ENCODE measurements around the gene KRTAP3-2.
"Not testable (repeated sequence)": the region's sequence is repeated elsewhere in the genome, so short reads cannot be mapped to it uniquely, and the experiment has no call there.

KRTAP3-2 gene

GRCh38 chr17:40999563-40999962 lies at the start of gene KRTAP3-2:
KRTAP3-2 (minus strand) TSS chr17:40999906; CDS start chr17:40999853, 53 bp downstream.
- not testable (repeated sequence) for H3K9me3 ChIP-seq, H3K27ac ChIP-seq, H3K9ac ChIP-seq, H3K4me1 ChIP-seq, H3K27me3 ChIP-seq, H3K4me3 ChIP-seq, H4K20me1 ChIP-seq, H3K4me2 ChIP-seq, H3K36me3 ChIP-seq

- Histone ChIP-seq H3K4me2 (no peak overlapping the region), H4K20me1 (no peaks in the 10 kb centered on the region), H3K4me1 (no peaks in the 10 kb centered on the region), H3K27ac (no peak overlapping the region), H3K27me3 (no peaks in the 10 kb centered on the region), H3K9me3 (no peaks in the 10 kb centered on the region; the same call in 1 of the 2 replicates), H3K9ac (no peak overlapping the region), H3K4me3 (no peak overlapping the region), H3K36me3 (no peaks in the 10 kb centered on the region)
- TF ChIP-seq Cebpa-rat (IDR thresholded peaks at IDR 0.05), result no peak
Measured at GRCh38 chr17:41049110-41049509, 49.4 kb upstream of the KRTAP3-2 start.

DNA sequence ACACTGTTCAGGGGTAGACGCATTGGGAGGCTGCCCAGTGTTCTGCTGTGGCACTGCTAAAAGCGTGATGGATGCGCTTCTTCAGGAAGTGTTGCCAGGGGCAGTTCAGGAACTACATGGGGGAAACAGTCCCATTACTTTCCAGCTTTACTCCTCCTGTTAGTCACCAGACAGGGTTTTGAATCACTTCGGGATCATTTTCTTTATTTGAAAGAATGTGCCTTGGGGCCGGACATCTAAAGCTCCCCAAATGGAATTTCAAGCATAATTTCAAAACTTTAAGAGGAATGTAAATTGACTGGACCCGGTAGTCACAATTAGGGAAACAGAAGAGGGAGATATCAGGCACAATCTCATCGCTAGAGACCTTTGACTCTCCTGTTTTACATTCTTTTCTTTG lies 48.7 kb upstream of the KRTAP3-2 start:
- Histone ChIP-seq H4K20me1 (no peaks in the 10 kb centered on the region), H3K36me3 (no peaks in the 10 kb centered on the region), H3K27ac (no peak overlapping the region), H3K4me3 (no peak overlapping the region), H3K4me1 (no peaks in the 10 kb centered on the region), H3K9ac (no peak overlapping the region), H3K9me3 (peaks cover 4% of the 10 kb centered on the region; the same call in 1 of the 2 replicates), H3K27me3 (no peaks in the 10 kb centered on the region), H3K4me2 (no peak overlapping the region)
- no peak for TF ChIP-seq Cebpa-rat (IDR thresholded peaks at IDR 0.05)

- H3K36me3 ChIP-seq, H3K9me3 ChIP-seq, H3K4me1 ChIP-seq, H3K4me2 ChIP-seq, H3K27ac ChIP-seq, H3K9ac ChIP-seq, H3K4me3 ChIP-seq, H3K27me3 ChIP-seq, H4K20me1 ChIP-seq: not testable (repeated sequence)
Measured at GRCh38 chr17:41046735-41047465, 47.2 kb upstream of the KRTAP3-2 start, which contains the start of gene KRTAP2-1. KRTAP2-1 (minus strand) TSS chr17:41047316; CDS start chr17:41047267, 49 bp downstream.

- Histone ChIP-seq H3K36me3 (no peaks in the 10 kb centered on the region), H3K27ac (no peak overlapping the region), H4K20me1 (no peaks in the 10 kb centered on the region), H3K27me3 (no peaks in the 10 kb centered on the region), H3K4me2 (no peak overlapping the region), H3K9ac (no peak overlapping the region), H3K9me3 (peaks cover 9% of the 10 kb centered on the region; the same call in 1 of the 2 replicates), H3K4me1 (no peaks in the 10 kb centered on the region), H3K4me3 (no peak overlapping the region)
- TF ChIP-seq Cebpa-rat (IDR thresholded peaks at IDR 0.05), result no peak
Measured at GRCh38 chr17:41042953-41043352, 43.2 kb upstream of the KRTAP3-2 start.

- not testable (repeated sequence) for H3K27ac ChIP-seq, H3K9me3 ChIP-seq, H3K4me3 ChIP-seq, H3K4me1 ChIP-seq, H4K20me1 ChIP-seq, H3K4me2 ChIP-seq, H3K27me3 ChIP-seq, H3K36me3 ChIP-seq, H3K9ac ChIP-seq
Measured at GRCh38 chr17:41040783-41041571, 41.3 kb upstream of the KRTAP3-2 start, which contains the start of gene KRTAP1-1. KRTAP1-1 (minus strand) TSS chr17:41041450; CDS start chr17:41041397, 53 bp downstream.

DNA sequence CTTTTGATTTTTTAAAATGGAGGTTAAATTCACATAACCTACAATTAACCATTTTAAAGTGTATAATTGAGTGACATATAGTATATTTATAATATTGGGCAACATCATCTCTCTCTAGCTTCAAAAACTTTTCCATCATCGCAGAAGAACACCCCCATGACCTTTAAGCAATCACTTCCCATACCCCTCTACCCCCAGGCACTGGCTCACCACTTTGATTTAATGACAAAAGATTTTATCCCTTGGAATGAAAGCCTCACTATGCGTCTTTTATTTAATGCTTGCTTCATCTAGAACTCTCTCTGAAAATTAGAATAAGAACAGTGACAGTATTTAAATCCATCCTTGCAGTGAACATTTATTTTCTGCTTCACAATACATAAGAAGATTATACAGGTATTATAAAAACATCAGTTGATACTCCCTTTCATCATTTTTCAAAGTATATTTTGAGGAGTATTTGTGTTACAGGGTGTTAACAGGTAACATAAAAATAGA lies 38.2 kb upstream of the KRTAP3-2 start:
- no peak overlapping the region for H3K4me3 ChIP-seq
- TF ChIP-seq Cebpa-rat (IDR thresholded peaks at IDR 0.05), result no peak
- H4K20me1 ChIP-seq, result no peaks in the 10 kb centered on the region
- no peak overlapping the region for H3K4me2 ChIP-seq
- no peaks in the 10 kb centered on the region for H3K4me1 ChIP-seq
- peaks cover 2% of the 10 kb centered on the region; the same call in 1 of the 2 replicates for H3K9me3 ChIP-seq
- no peaks in the 10 kb centered on the region for H3K27me3 ChIP-seq
- H3K27ac ChIP-seq, result no peak overlapping the region
- H3K9ac ChIP-seq, result no peak overlapping the region
- no peaks in the 10 kb centered on the region for H3K36me3 ChIP-seq

DNA sequence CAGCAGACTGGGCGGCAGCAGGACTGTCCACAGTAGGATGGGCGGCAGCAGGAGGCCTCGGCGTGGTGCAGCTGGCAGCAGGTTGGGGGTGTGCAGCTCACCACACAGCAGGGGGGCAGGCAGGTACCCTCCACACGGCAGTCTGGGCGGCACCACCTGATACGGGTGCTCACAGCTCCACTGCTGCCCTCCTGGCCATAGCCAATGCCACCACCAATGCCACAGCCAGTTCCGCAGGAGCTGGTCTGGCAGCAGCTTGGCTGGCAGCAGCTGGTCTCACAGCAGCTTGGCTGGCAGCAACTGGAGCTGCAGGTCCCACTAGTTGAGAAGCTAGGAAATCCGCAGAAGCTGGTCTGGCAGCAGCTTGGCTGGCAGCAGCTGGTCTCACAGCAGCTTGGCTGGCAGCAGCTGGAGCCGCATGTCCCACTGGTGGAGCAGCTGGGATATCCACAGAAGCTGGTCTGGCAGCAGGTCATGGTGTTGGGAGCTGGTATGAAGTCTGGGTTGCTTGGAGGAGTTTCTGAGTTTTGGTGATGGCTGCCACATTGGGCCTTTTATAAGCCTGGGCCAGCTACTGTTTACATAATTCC lies 34.7 kb upstream of the KRTAP3-2 start, which contains the start of gene KRTAP1-3:
KRTAP1-3 (minus strand) TSS at position 529 of the 590 bp plus-strand sequence; CDS start at position 476, 53 bp downstream.
- H3K36me3 ChIP-seq, H3K27ac ChIP-seq, H3K27me3 ChIP-seq, H3K4me2 ChIP-seq, H3K9ac ChIP-seq, H3K4me3 ChIP-seq, H4K20me1 ChIP-seq, H3K4me1 ChIP-seq, H3K9me3 ChIP-seq: not testable (repeated sequence)

GRCh38 chr17:41029633-41030245 lies 30.0 kb upstream of the KRTAP3-2 start, which contains the start of gene KRTAP1-4:
KRTAP1-4 (minus strand) TSS chr17:41030195; CDS start chr17:41030078, 117 bp downstream.
- Histone ChIP-seq H3K27me3 (no peaks in the 10 kb centered on the region), H3K9ac (no peak within 1 kb of the TSS), H4K20me1 (no peaks in the 10 kb centered on the region), H3K36me3 (no peaks in the 10 kb centered on the region), H3K4me2 (no peak within 1 kb of the TSS), H3K9me3 (no peaks in the 10 kb centered on the region), H3K27ac (no peak within 1 kb of the TSS), H3K4me3 (no peak within 1 kb of the TSS), H3K4me1 (no peaks in the 10 kb centered on the region)
- no peak for TF ChIP-seq Cebpa-rat (IDR thresholded peaks at IDR 0.05)

Data from BLaER1 (cell line).